PC-9 (cell line): ENCODE results near the gene B3GAT3.

ENCODE experiments used
- EZH2 ChIP-seq: fragments of 200-600 bp; sonication (generic); IDR thresholded peaks from 2 replicates; pipeline ENCODE4 v1.8.0; 2017; ENCODE audit warnings: antibody characterized with exemption, low read depth
- TF ChIP-seq, protein P1 (sequence below): fragments of 200-600 bp; sonication (generic); conservative IDR thresholded peaks from 2 replicates; pipeline ENCODE4 v1.6.1; 2017; ENCODE audit warnings: mixed run types, antibody characterized with exemption, mild to moderate bottlenecking, moderate library complexity

DNA sequence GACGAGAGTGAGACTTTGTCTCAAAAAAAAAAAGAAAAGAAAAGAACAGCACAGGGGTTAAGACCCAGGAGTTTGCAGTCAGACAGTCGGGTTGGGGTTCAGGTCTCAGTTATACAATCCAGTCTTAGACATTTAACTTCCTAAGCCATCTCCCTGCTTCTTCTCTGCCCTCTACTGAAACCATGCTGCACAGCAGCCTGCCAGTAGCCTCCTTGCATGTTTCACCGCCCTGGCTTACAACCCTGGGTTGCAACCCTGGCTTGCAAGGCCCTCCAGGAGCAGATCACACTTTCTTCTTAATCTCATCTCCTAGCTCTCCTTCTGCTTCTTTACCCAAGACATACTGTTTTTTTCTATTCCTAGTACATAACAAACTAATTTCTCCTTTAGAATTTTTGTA, 5.9 kb upstream of the B3GAT3 start:
- TF ChIP-seq, protein P1, sequence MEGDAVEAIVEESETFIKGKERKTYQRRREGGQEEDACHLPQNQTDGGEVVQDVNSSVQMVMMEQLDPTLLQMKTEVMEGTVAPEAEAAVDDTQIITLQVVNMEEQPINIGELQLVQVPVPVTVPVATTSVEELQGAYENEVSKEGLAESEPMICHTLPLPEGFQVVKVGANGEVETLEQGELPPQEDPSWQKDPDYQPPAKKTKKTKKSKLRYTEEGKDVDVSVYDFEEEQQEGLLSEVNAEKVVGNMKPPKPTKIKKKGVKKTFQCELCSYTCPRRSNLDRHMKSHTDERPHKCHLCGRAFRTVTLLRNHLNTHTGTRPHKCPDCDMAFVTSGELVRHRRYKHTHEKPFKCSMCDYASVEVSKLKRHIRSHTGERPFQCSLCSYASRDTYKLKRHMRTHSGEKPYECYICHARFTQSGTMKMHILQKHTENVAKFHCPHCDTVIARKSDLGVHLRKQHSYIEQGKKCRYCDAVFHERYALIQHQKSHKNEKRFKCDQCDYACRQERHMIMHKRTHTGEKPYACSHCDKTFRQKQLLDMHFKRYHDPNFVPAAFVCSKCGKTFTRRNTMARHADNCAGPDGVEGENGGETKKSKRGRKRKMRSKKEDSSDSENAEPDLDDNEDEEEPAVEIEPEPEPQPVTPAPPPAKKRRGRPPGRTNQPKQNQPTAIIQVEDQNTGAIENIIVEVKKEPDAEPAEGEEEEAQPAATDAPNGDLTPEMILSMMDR = no peak
- TF ChIP-seq EZH2 = no peak
